GM12865 (cell line): Measurements from ENCODE around the gene NUB1.

ENCODE experiments used
- DNase-seq: peaks from one replicate; pipeline ENCODE4 v3.0.0; 2010; ENCODE audit warnings: low read depth
- H3K4me3 ChIP-seq: 2 replicates; pipeline ENCODE4 v1.5.1; 2011; ENCODE audit warnings: mild to moderate bottlenecking, low read depth, low read length, control low read depth
- CTCF ChIP-seq: IDR thresholded peaks from 2 replicates; pipeline ENCODE4 v1.5.1; 2011; ENCODE audit warnings: low read length, control low read depth, low read depth, inconsistent platforms; ENCODE audit not compliant: insufficient read depth; ENCODE audit errors: missing control alignments

Gene NUB1

DNA sequence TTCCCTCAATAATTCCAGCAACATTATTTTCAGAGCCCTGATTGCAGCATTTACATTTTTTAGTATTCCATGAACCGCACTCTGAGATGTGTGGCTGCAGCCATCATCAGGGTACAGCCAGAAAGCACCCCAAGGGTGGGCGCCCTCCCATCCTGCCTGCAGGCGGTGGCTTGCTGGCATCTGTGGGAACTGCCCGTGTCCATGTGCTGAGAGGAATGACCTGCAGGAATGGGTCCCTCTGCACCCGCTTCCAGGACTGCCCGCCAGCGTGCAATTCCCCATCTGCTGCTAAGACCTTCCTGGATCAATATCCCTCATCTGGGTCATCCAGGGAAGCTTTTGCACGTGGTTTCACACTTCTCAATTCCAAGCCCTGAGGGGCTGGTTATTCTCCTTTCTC is 32.8 kb upstream of the NUB1 start:
- H3K4me3 ChIP-seq, result no peak overlapping the region
- TF ChIP-seq CTCF, result no peak
- no peak for DNase-seq

GRCh38 chr7:151309311-151309710 is 32.3 kb upstream of the NUB1 start:
- TF ChIP-seq CTCF, result no peak
- H3K4me3 ChIP-seq, result no peak overlapping the region
- no peak for DNase-seq

GRCh38 chr7:151310578-151310977 is 31.0 kb upstream of the NUB1 start:
- peak; percentile 15 for TF ChIP-seq CTCF
- no peak for DNase-seq
- no peak overlapping the region for H3K4me3 ChIP-seq

DNA sequence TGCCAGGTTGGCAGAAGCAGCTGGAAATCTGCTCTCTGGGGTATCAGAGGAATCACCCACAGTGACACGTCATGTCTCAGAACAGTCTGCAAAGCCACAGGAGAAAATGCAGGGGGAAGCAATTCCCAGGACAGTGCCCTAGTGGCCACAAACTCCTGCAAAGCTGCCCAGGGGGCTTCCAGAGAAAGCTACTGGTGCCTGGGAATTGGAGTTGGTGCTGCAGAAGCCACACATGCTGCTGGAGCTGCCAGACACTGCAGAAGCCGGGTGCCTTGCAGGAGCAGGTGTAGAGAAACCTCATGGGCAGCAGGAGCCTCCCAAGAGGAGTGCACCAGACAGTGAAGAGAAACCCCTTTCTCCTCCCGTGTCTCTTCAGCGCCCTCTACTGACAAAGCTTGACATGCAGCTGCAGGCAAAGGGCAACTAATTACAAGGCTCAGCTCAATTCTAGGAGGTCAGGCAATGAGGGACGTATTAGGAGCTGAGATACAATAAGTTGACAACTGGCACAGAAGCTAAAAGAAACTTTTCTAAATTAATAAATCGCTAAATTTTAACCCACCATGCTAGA is 30.2 kb upstream of the NUB1 start:
- peak; percentile 18 for TF ChIP-seq CTCF
- peak; percentile 51 for DNase-seq
- no peak overlapping the region for H3K4me3 ChIP-seq

DNA sequence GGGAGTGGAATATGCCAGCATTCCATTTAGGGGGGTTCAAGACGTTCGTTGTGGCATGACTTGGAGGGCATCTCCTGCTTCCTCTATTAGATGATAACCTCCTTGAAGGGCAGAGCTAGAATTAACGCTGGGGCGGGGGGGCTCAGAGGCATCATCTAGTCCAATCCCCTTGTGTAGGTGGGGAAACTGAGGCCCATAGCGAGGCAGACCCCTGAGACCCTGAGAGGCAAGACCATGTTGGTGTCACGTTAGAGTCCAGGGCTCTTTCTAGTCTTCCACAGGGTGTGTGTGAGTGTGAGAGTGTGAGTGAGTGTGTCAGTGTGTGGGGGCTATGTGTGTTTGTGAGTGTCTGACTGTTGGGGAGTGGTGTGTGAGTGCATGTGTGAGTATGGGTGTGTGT is 29.3 kb upstream of the NUB1 start:
- DNase-seq, result no peak
- TF ChIP-seq CTCF, result no peak
- H3K4me3 ChIP-seq, result no peak overlapping the region

GRCh38 chr7:151312831-151313809 is 28.5 kb upstream of the NUB1 start:
- TF ChIP-seq CTCF, result no peak
- no peak overlapping the region for H3K4me3 ChIP-seq

More at GRCh38 chr7:151312831-151313809, 28.5 kb upstream of the NUB1 start:
- no peak for DNase-seq
